Measurements from ENCODE around the gene PRKCA. TPM values are rescaled to one million over a fixed set of nuclear protein-coding genes. Genes with fewer than 3 reads are reported as not detected.

The PRKCA gene
- total and polyA plus RNA-seq, 5 experiments from 2014 or later, result 1.3 to 97.3 (median 5.8) TPM

GRCh38 chr17:66522591-66523272 is 220.3 kb downstream of the PRKCA start:
- Mint-ChIP-seq H3K4me3 (no peak overlapping the region), H3K36me3 (peaks cover 5 to 50% (median 20%) of the 10 kb centered on the region in 3 donors), H3K27me3 (no peaks in the 10 kb centered on the region), H3K4me1 (peaks cover 31 to 75% (median 55%) of the 10 kb centered on the region in 4 donors), H3K27ac (peak overlapping the region in 8 of 10 donors; percentile 18 to 83 (median 38)), H3K9me3 (peaks cover 0 to 4% (median 0%) of the 10 kb centered on the region in 9 donors)
- POLR2A ChIA-PET, result no interaction called here
- DNase-seq, result no peak
- ATAC-seq, result no peak

GRCh38 chr17:66523378-66524200 is 221.2 kb downstream of the PRKCA start:
- ATAC-seq (no peak), DNase-seq (peak in 1 of 10 donors; percentile 15)
- Mint-ChIP-seq H3K27ac (peak overlapping the region in 2 of 10 donors; percentile 24 to 48), H3K27me3 (no peaks in the 10 kb centered on the region), H3K9me3 (peaks cover 0 to 4% (median 0%) of the 10 kb centered on the region in 9 donors), H3K36me3 (peaks cover 5 to 49% (median 20%) of the 10 kb centered on the region in 3 donors), H3K4me3 (no peak overlapping the region), H3K4me1 (peaks cover 34 to 76% (median 53%) of the 10 kb centered on the region in 4 donors)
- POLR2A ChIA-PET, result no interaction called here

GRCh38 chr17:66524877-66525276 is 222.5 kb downstream of the PRKCA start:
- Mint-ChIP-seq H3K4me1 (peaks cover 28 to 76% (median 51%) of the 10 kb centered on the region in 4 donors), H3K4me3 (no peak overlapping the region), H3K27me3 (no peaks in the 10 kb centered on the region), H3K9me3 (peaks cover 0 to 4% (median 0%) of the 10 kb centered on the region in 9 donors), H3K36me3 (peaks cover 5 to 46% (median 23%) of the 10 kb centered on the region in 3 donors), H3K27ac (peak overlapping the region in 3 of 10 donors; percentile 20 to 40 (median 37))
- no peak for DNase-seq
- ATAC-seq, result no peak
- POLR2A ChIA-PET, result no interaction called here

- H3K27ac Mint-ChIP-seq, result no peak overlapping the region
Observed at GRCh38 chr17:66525338-66525737, 222.9 kb downstream of the PRKCA start.

GRCh38 chr17:66526827-66527226 is 224.4 kb downstream of the PRKCA start:
- peaks cover 31 to 91% (median 64%) of the 10 kb centered on the region in 4 donors for H3K4me1 Mint-ChIP-seq
- POLR2A ChIA-PET, result no interaction called here
- H3K9me3 Mint-ChIP-seq, result peaks cover 0 to 4% (median 0%) of the 10 kb centered on the region in 9 donors
- peaks cover 5 to 49% (median 23%) of the 10 kb centered on the region in 3 donors for H3K36me3 Mint-ChIP-seq
- DNase-seq (no peak), ATAC-seq (no peak)
- H3K27me3 Mint-ChIP-seq, result no peaks in the 10 kb centered on the region
- H3K4me3 Mint-ChIP-seq, result no peak overlapping the region
- peak overlapping the region in 2 of 10 donors; percentile 46 to 49 for H3K27ac Mint-ChIP-seq

More at GRCh38 chr17:66525338-66525737, 222.9 kb downstream of the PRKCA start:
- peaks cover 28 to 78% (median 55%) of the 10 kb centered on the region in 4 donors for H3K4me1 Mint-ChIP-seq
- POLR2A ChIA-PET, result no interaction called here
- DNase-seq, result peak in 1 of 10 donors; percentile 10
- ATAC-seq, result no peak
- H3K4me3 Mint-ChIP-seq, result no peak overlapping the region
- H3K36me3 Mint-ChIP-seq, result peaks cover 5 to 50% (median 23%) of the 10 kb centered on the region in 3 donors
- peaks cover 0 to 4% (median 0%) of the 10 kb centered on the region in 9 donors for H3K9me3 Mint-ChIP-seq
- no peaks in the 10 kb centered on the region for H3K27me3 Mint-ChIP-seq

GRCh38 chr17:66527335-66527734 is 224.9 kb downstream of the PRKCA start:
- H3K27ac Mint-ChIP-seq, result no peak overlapping the region
- peak in 1 of 10 donors; percentile 21 for DNase-seq
- ATAC-seq, result no peak
- H3K27me3 Mint-ChIP-seq, result no peaks in the 10 kb centered on the region
- H3K9me3 Mint-ChIP-seq, result peaks cover 0 to 4% (median 0%) of the 10 kb centered on the region in 9 donors
- H3K4me3 Mint-ChIP-seq, result no peak overlapping the region
- POLR2A ChIA-PET, result no interaction called here
- peaks cover 5 to 44% (median 23%) of the 10 kb centered on the region in 3 donors for H3K36me3 Mint-ChIP-seq
- H3K4me1 Mint-ChIP-seq, result peaks cover 26 to 88% (median 62%) of the 10 kb centered on the region in 4 donors

- DNase-seq, result peak in 1 of 10 donors; percentile 37
- H3K4me1 Mint-ChIP-seq, result peaks cover 37 to 90% (median 63%) of the 10 kb centered on the region in 4 donors
- POLR2A ChIA-PET, result no interaction called here
- no peak overlapping the region for H3K4me3 Mint-ChIP-seq
- peaks cover 0 to 27% (median 7%) of the 10 kb centered on the region in 3 donors for H3K36me3 Mint-ChIP-seq
- peaks cover 0 to 3% (median 0%) of the 10 kb centered on the region in 9 donors for H3K9me3 Mint-ChIP-seq
- no peak for ATAC-seq
- peak overlapping the region in 2 of 10 donors; percentile 6 to 78 for H3K27ac Mint-ChIP-seq
- no peaks in the 10 kb centered on the region for H3K27me3 Mint-ChIP-seq
Observed at GRCh38 chr17:66531851-66532295, 229.5 kb downstream of the PRKCA start.

- Mint-ChIP-seq H3K9me3 (peaks cover 0 to 1% (median 0%) of the 10 kb centered on the region in 9 donors), H3K4me3 (no peak overlapping the region), H3K4me1 (peaks cover 39 to 94% (median 75%) of the 10 kb centered on the region in 4 donors), H3K27me3 (no peaks in the 10 kb centered on the region), H3K36me3 (peaks cover 0 to 23% (median 7%) of the 10 kb centered on the region in 3 donors), H3K27ac (peak overlapping the region in 4 of 10 donors; percentile 22 to 56 (median 40))
- DNase-seq (no peak), ATAC-seq (no peak)
- POLR2A ChIA-PET, result interaction anchor here (0.7 kb wide), 1 partner anchor 248 kb away, joined by 4 read pairs; no protein-coding TSS in a partner anchor
Observed at GRCh38 chr17:66533572-66533971, 231.2 kb downstream of the PRKCA start.

- peaks cover 0 to 21% (median 7%) of the 10 kb centered on the region in 3 donors for H3K36me3 Mint-ChIP-seq
- no peaks in the 10 kb centered on the region for H3K9me3 Mint-ChIP-seq
- POLR2A ChIA-PET, result interaction anchor here (0.7 kb wide), 1 partner anchor 249 kb away, joined by 4 read pairs; no protein-coding TSS in a partner anchor
- H3K4me1 Mint-ChIP-seq, result peaks cover 38 to 94% (median 76%) of the 10 kb centered on the region in 4 donors
- DNase-seq, result no peak
- H3K4me3 Mint-ChIP-seq, result no peak overlapping the region
- no peak for ATAC-seq
- peak overlapping the region in 4 of 10 donors; percentile 2 to 56 (median 24) for H3K27ac Mint-ChIP-seq
- no peaks in the 10 kb centered on the region for H3K27me3 Mint-ChIP-seq
Observed at GRCh38 chr17:66533986-66534385, 231.6 kb downstream of the PRKCA start.

- H3K36me3 Mint-ChIP-seq, result peaks cover 0 to 6% (median 4%) of the 10 kb centered on the region in 3 donors
- DNase-seq, result no peak
- H3K4me1 Mint-ChIP-seq, result peaks cover 40 to 92% (median 77%) of the 10 kb centered on the region in 4 donors
- POLR2A ChIA-PET, result no interaction called here
- peak overlapping the region in 6 of 10 donors; percentile 0 to 65 (median 38) for H3K4me3 Mint-ChIP-seq
- ATAC-seq, result no peak
- peak overlapping the region in 8 of 10 donors; percentile 1 to 89 (median 40) for H3K27ac Mint-ChIP-seq
- no peaks in the 10 kb centered on the region for H3K27me3 Mint-ChIP-seq
- no peaks in the 10 kb centered on the region for H3K9me3 Mint-ChIP-seq
Observed at GRCh38 chr17:66535611-66536010, 233.2 kb downstream of the PRKCA start.

GRCh38 chr17:66537502-66537901 is 235.1 kb downstream of the PRKCA start:
- no peak overlapping the region for H3K4me3 Mint-ChIP-seq
- peaks cover 0 to 4% (median 4%) of the 10 kb centered on the region in 3 donors for H3K36me3 Mint-ChIP-seq
- POLR2A ChIA-PET, result no interaction called here
- H3K4me1 Mint-ChIP-seq, result peaks cover 47 to 95% (median 84%) of the 10 kb centered on the region in 4 donors
- DNase-seq (no peak), ATAC-seq (no peak)
- H3K9me3 Mint-ChIP-seq, result no peaks in the 10 kb centered on the region
- no peaks in the 10 kb centered on the region for H3K27me3 Mint-ChIP-seq
- H3K27ac Mint-ChIP-seq, result peak overlapping the region in 2 of 10 donors; percentile 42 to 51

- no peaks in the 10 kb centered on the region for H3K27me3 Mint-ChIP-seq
Observed at GRCh38 chr17:66538776-66539175, 236.4 kb downstream of the PRKCA start.

More at GRCh38 chr17:66538776-66539175, 236.4 kb downstream of the PRKCA start:
- no peak for DNase-seq
- POLR2A ChIA-PET, result interaction anchor here (0.7 kb wide), 1 partner anchor 72 kb away, joined by 4 read pairs; no protein-coding TSS in a partner anchor
- Mint-ChIP-seq H3K4me3 (no peak overlapping the region), H3K9me3 (peaks cover 0 to 3% (median 0%) of the 10 kb centered on the region in 9 donors), H3K36me3 (peaks cover 0 to 7% (median 4%) of the 10 kb centered on the region in 3 donors), H3K4me1 (peaks cover 44 to 93% (median 86%) of the 10 kb centered on the region in 4 donors), H3K27ac (peak overlapping the region in 6 of 10 donors; percentile 8 to 70 (median 20))
- no peak for ATAC-seq
